ENCODE results near the gene MIEF2. TPM values are rescaled to one million over a fixed set of nuclear protein-coding genes. Genes with fewer than 3 reads are reported as not detected.

MIEF2 gene
- total RNA-seq, 1 donor from 2014 or later, result 48.0 TPM

DNA sequence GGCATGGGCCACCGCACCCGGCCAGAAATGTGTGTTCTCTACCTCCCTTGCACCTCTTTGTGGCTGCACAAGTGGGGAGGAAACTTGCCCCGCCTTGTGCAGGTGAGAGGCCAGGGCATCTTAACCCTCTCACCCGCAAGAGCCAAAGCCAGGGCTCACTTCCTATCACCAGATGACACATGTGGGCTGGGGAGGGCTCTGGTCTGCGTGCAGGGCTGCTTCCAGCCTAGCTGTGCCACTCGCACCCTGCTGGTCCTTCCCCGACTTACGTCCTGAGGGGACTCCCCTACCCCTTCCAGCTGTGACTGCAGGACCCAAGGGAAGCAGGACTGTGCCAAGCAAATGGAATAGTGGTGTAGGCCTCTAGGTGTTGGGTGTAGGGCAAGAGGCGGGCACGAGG, 6.9 kb downstream of the MIEF2 start:
- H3K4me3 ChIP-seq (ENCODE audit: low read depth, low read length), result no peak overlapping the region

DNA sequence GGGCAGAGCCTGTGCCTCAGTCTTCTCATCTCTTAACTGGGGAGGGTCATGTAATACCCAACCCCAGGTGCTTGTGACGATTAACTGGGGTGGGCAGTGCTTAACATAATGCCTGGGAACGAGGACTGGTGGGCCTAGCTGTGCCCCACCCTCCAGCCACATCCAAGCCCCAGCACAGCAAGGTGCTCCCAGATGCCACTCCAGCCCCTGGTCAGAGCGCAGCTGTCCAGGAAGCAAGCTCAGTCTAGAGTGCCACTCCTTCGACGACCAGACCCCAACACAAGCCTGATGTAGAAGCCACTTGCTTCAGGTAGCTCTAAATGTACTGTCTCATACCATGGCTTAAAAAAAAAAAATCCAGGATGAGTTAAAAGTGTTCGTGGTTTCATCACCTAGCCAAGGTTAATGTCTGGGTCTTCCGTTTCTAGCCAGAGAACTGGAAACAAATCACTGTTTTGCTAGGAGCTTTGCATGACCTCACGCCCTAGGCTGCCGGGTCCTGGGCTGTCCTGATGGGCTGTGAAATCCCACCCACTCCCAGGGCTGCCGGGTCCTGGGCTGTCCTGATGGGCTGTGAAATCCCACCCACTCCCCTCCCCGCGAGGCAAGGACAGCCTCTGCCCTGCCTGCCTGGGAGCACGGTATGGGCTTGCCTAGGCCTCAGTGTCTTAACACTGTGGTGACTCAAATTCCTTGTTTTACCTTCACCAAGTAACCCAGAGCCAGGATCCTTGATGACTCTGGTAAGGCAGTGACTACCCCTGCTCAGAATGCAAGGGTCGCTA, 7.7 kb downstream of the MIEF2 start:
- TF ChIP-seq, protein P1, sequence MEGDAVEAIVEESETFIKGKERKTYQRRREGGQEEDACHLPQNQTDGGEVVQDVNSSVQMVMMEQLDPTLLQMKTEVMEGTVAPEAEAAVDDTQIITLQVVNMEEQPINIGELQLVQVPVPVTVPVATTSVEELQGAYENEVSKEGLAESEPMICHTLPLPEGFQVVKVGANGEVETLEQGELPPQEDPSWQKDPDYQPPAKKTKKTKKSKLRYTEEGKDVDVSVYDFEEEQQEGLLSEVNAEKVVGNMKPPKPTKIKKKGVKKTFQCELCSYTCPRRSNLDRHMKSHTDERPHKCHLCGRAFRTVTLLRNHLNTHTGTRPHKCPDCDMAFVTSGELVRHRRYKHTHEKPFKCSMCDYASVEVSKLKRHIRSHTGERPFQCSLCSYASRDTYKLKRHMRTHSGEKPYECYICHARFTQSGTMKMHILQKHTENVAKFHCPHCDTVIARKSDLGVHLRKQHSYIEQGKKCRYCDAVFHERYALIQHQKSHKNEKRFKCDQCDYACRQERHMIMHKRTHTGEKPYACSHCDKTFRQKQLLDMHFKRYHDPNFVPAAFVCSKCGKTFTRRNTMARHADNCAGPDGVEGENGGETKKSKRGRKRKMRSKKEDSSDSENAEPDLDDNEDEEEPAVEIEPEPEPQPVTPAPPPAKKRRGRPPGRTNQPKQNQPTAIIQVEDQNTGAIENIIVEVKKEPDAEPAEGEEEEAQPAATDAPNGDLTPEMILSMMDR (conservative IDR thresholded peaks at IDR 0.05; ENCODE audit: low read depth, low read length), result no peak
- H3K4me3 ChIP-seq (ENCODE audit: low read depth, low read length), result no peak overlapping the region
- DNase-seq (ENCODE audit: low read depth), result no peak

More for the DNA sequence above, 6.9 kb downstream of the MIEF2 start:
- DNase-seq (ENCODE audit: low read depth), result no peak
- TF ChIP-seq, protein P1 (conservative IDR thresholded peaks at IDR 0.05; ENCODE audit: low read depth, low read length), result no peak

DNA sequence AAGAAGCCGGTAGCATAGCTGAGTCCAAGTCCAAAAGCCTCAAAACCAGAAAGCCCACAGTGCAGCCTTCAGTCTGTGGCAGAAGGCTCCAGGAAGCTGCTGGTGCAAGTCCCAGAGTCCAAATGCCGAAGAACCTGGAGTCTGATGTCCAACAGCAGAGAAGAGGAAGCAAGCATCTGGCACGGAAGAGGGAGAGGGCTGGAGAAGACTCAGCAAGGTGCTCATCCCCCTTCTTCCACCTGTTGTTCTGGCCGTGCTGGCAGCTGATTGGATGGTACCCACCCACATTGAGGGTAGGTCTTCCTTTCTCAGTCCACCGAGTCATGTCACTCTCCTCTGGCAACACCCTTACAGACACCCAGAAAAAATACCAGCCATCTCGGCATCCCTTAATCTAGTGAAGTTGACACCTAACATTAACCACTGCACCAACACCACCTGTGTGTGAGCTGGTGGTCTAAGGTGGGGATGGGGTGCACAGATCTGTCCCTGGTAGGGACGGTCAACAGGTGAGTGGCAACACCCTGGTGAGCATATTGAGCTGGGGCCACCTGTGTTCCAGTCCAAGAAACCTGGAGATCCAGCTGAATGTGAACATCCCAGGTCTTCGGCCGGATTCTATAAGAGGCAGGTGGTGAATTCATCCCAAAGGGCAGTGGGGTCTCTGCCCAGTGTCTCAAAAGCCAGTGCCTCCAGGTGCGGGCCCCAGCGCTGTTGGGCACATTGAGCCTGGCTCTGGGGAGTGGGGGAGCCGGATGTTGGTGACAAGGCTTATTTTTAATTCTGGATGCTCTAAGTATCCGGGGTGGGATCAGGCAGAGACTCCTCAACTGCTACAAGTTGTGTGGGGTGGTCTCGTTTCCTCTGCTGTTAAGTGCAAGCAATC, 9.8 kb downstream of the MIEF2 start:
- TF ChIP-seq, protein P1 (conservative IDR thresholded peaks at IDR 0.05; ENCODE audit: low read depth, low read length), result no peak
- no peak for DNase-seq (ENCODE audit: low read depth)
- H3K4me3 ChIP-seq (ENCODE audit: low read depth, low read length), result no peak overlapping the region

DNA sequence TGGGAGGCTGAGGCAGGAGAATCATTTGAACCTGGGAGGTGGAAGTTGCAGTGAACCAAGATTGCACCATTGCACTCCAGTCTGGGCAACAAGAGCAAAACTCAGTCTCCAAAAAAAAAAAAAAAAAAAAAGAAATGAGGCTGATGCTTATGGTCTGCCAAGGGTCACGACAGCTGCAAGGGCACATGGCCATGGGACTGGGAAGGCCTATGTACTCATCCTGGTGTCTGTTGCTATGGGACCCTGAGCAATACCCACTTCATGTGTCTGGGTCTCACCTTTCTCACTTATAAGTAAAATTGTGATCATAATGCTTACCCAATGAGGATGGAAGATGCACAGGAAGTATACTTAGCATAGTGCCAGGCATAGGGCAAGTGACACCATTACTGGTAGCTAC, 16.6 kb downstream of the MIEF2 start:
- TF ChIP-seq, protein P1 (conservative IDR thresholded peaks at IDR 0.05; ENCODE audit: low read depth, low read length), result no peak
- no peak overlapping the region for H3K4me3 ChIP-seq (ENCODE audit: low read depth, low read length)
- DNase-seq (ENCODE audit: low read depth), result no peak

DNA sequence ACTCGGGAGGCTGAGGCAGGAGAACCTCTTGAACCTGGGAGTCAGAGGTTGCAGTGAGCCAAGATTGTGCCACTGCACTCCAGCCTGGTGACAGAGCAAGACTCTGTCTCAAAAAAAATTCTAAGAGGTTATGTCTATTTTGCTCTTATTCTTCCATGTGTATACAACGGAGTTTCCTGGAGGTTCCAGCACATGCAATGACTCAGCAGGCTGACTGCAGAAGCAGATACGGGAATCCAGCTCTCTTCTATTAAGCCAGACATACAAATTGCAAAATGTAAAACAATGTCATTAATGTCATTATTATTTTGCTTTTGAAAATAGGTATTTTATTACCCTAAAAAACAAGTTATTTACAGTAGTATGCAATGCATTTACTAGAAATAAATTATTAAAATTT, 18.4 kb downstream of the MIEF2 start:
- no peak overlapping the region for H3K4me3 ChIP-seq (ENCODE audit: low read depth, low read length)
- TF ChIP-seq, protein P1 (conservative IDR thresholded peaks at IDR 0.05; ENCODE audit: low read depth, low read length), result no peak
- DNase-seq (ENCODE audit: low read depth), result no peak

DNA sequence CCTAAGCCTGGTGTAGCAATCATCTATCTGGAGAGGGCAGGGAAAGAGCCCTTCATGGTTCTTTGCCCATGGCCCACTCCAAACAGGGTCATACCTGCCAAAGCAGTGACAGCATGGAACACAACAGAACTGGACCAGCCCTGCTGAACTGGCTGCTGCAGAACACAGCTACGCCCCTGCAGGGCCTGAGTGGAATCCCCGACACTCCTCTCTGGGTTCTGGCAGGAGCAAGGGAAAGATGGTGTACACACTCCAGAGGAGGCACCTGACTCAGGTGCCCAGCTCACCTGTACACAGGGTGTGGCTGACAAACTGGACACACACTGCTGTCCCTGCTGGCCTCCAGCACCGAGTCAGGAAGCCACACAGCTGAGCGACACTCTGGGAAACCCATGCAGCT, 19.8 kb downstream of the MIEF2 start:
- TF ChIP-seq, protein P1 (conservative IDR thresholded peaks at IDR 0.05; ENCODE audit: low read depth, low read length), result no peak
- H3K4me3 ChIP-seq (ENCODE audit: low read depth, low read length), result no peak overlapping the region
- no peak for DNase-seq (ENCODE audit: low read depth)

Data from epithelial cell of proximal tubule (primary cell).